ENCODE data around the gene PARP9. TPM values are rescaled to one million over a fixed set of nuclear protein-coding genes. Genes with fewer than 3 reads are reported as not detected.

PARP9 gene
- total RNA-seq, 1 donor from 2014 or later, result 8.1 TPM

DNA sequence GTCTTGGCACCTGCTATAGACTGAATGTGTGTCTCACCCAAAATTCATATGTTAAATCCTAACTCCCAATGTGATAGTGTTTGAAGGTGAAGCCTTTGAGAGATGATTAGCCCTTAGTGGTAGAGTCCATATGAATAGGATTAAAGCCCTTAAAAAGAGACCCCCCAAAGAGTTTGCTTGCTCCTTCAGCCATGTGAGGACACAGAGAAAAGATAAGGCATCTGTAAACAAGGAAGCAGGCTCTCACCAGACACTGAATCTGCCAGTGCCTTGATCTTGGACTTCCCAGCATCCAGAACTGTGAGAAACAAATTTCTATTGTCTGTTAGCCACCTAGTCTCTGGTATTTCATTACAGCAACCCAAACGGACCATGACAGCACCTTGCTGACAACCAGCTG is 65.9 kb downstream of the PARP9 start:
- intact Hi-C loops (cut with DNase I), result no loop called here
- H3K36me3 ChIP-seq, result peaks cover 8 to 15% of the 10 kb centered on the region in 2 donors
- TF ChIP-seq, protein P1, sequence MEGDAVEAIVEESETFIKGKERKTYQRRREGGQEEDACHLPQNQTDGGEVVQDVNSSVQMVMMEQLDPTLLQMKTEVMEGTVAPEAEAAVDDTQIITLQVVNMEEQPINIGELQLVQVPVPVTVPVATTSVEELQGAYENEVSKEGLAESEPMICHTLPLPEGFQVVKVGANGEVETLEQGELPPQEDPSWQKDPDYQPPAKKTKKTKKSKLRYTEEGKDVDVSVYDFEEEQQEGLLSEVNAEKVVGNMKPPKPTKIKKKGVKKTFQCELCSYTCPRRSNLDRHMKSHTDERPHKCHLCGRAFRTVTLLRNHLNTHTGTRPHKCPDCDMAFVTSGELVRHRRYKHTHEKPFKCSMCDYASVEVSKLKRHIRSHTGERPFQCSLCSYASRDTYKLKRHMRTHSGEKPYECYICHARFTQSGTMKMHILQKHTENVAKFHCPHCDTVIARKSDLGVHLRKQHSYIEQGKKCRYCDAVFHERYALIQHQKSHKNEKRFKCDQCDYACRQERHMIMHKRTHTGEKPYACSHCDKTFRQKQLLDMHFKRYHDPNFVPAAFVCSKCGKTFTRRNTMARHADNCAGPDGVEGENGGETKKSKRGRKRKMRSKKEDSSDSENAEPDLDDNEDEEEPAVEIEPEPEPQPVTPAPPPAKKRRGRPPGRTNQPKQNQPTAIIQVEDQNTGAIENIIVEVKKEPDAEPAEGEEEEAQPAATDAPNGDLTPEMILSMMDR (IDR thresholded peaks at IDR 0.05), result no peak
- no peaks in the 10 kb centered on the region for H3K4me1 ChIP-seq
- H3K9me3 ChIP-seq, result no peaks in the 10 kb centered on the region
- no peak overlapping the region for H3K27ac ChIP-seq
- no peak overlapping the region for H3K4me3 ChIP-seq
- no peak for DNase-seq (ENCODE audit: low spot score in 2 of 2)
- H3K27me3 ChIP-seq, result no peaks in the 10 kb centered on the region

DNA sequence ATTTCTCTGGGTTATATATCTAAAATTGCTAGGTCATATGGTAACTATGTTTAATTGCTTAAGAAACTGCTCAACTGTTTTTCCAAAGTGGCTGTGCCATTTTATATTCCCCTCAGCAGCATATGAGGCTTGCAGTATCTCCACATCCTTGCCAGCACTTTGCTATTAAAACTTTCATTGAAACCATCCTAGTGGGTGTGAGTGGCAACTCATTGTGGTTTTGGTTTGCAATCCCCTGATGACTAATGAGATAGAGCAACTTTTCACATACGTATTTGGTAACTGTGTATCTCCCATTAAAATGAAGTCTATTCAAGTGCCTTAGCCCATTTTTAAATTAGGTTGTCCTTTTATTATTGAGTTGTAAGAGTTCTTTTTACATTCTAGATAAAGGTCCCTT is 66.7 kb downstream of the PARP9 start:
- DNase-seq (ENCODE audit: low spot score in 2 of 2), result no peak
- H3K27me3 ChIP-seq, result no peaks in the 10 kb centered on the region
- intact Hi-C loops (cut with DNase I), result no loop called here
- no peak overlapping the region for H3K4me3 ChIP-seq
- peaks cover 8 to 15% of the 10 kb centered on the region in 2 donors for H3K36me3 ChIP-seq
- H3K9me3 ChIP-seq, result no peaks in the 10 kb centered on the region
- no peak overlapping the region for H3K27ac ChIP-seq
- TF ChIP-seq, protein P1 (IDR thresholded peaks at IDR 0.05), result no peak
- H3K4me1 ChIP-seq, result no peaks in the 10 kb centered on the region

DNA sequence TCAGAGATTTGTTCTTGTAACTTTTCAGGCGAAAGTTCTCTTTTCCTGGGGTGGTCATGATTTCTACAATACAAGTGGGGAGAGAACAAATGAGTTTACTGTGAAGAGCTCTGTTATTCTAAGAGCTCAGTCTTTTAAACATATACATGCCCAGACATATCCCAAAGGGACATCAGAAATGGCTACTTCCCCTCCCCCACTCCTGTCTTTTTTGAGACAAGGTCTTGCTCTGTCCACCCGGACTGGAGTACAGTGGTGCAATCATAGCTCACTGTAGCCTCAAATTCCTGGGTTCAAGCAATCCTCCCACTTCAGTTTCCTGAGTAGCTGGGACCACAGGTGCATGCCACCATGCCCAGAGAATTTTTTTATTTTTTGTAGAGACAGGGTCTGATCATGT is 67.6 kb downstream of the PARP9 start:
- DNase-seq (ENCODE audit: low spot score in 2 of 2), result no peak
- no peaks in the 10 kb centered on the region for H3K27me3 ChIP-seq
- peaks cover 11 to 15% of the 10 kb centered on the region in 2 donors for H3K36me3 ChIP-seq
- no peaks in the 10 kb centered on the region for H3K4me1 ChIP-seq
- TF ChIP-seq, protein P1 (IDR thresholded peaks at IDR 0.05), result no peak
- H3K27ac ChIP-seq, result no peak overlapping the region
- no peaks in the 10 kb centered on the region for H3K9me3 ChIP-seq
- H3K4me3 ChIP-seq, result no peak overlapping the region
- intact Hi-C loops (cut with DNase I), result no loop called here

DNA sequence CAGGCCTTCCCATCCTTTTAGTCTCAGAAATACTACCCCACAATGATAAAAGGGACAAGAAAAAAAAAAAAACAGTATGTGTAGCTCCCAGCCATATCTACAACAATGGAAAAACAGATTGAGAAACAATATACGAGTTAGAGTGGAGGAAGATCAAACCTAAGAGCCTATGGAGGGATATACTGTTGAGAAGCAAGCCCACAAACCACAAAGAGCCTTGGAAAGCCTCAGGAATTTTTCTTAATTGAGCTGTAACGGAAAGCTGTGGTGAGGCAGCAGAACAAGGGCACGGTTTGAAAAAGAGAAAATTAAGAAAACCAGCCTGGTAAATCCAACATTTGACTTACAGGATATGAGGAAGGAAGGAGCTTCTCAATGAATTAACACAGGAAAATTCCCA is 70.8 kb downstream of the PARP9 start:
- intact Hi-C loops (cut with DNase I), result no loop called here
- no peak overlapping the region for H3K4me3 ChIP-seq
- TF ChIP-seq, protein P1 (IDR thresholded peaks at IDR 0.05), result no peak
- no peaks in the 10 kb centered on the region for H3K27me3 ChIP-seq
- DNase-seq (ENCODE audit: low spot score in 2 of 2), result no peak
- H3K4me1 ChIP-seq, result no peaks in the 10 kb centered on the region
- peaks cover 11 to 15% of the 10 kb centered on the region in 2 donors for H3K36me3 ChIP-seq
- H3K27ac ChIP-seq, result no peak overlapping the region
- no peaks in the 10 kb centered on the region for H3K9me3 ChIP-seq

DNA sequence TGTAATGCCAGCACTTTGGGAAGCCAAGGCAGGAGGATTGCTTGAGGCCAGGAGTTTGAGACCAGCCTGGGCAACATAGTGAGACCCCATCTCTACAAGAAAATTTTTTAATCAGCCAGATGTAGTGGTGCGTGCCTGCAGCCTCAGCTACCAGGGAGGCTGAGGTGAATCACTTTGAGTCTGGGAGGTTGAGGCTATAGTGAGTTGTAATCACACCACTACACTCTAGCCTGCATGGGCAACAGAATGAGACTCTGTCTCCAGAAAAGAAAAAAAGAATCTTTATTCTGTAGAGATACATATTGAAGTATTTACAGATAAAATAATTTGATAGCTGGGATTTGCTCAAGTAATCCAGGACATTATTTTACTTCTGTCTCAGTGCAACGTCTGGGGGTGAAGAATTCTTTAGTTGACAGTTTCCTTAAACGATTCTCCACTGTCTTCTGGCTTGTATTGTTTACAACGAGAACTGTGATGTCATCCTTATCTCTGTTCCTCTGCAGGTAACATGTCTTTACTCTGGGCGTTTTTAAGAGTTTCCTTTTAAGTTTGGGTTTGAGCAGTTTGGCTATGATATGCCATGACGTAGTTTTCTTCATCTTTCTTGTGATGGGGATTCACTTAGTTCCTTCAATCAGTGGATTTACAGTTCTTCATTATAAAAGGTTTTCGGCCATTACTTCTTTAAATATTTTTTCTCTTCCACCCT is 75.7 kb downstream of the PARP9 start:
- Histone ChIP-seq H3K9me3 (no peaks in the 10 kb centered on the region), H3K36me3 (peaks cover 0 to 3% of the 10 kb centered on the region in 2 donors), H3K27me3 (no peaks in the 10 kb centered on the region), H3K4me1 (peaks cover 0 to 2% of the 10 kb centered on the region in 2 donors), H3K4me3 (no peak overlapping the region), H3K27ac (no peak overlapping the region)
- DNase-seq (ENCODE audit: low spot score in 2 of 2), result no peak
- intact Hi-C loops (cut with DNase I), result no loop called here
- TF ChIP-seq, protein P1 (IDR thresholded peaks at IDR 0.05), result no peak
